CD14-positive monocyte (primary cell): Measurements from ENCODE around the gene RAB31. TPM values are rescaled to one million over a fixed set of nuclear protein-coding genes. Genes with fewer than 3 reads are reported as not detected.
"Not testable (repeated sequence)": the region's sequence is repeated elsewhere in the genome, so short reads cannot be mapped to it uniquely, and the experiment has no call there.

Source experiments
- DNase-seq, 3 donors: peaks; one replicate each; pipeline ENCODE4 v3.0.0-alpha.2; 2011 to 2022
- H2AFZ ChIP-seq: 2 replicates; pipeline ENCODE4 v1.6.0; 2012; ENCODE audit warnings: mild to moderate bottlenecking, low read depth, low read length, inconsistent platforms; ENCODE audit not compliant: insufficient read depth, poor library complexity, severe bottlenecking
- H3K27ac ChIP-seq, 2 donors: 1 replicate in 1 of 2; 2 replicates in 1 of 2; pipeline ENCODE4 v1.5.1; 2012 to 2013; ENCODE audit warnings: low read length in 2 of 2, control low read depth in 1 of 2, inconsistent platforms in 1 of 2, low read depth in 1 of 2, mild to moderate bottlenecking in 1 of 2
- H3K27me3 ChIP-seq, 2 donors: one replicate each; pipeline versions ENCODE4 v1.6.0 to v1.6.1; 2011 to 2013; ENCODE audit warnings: low read length in 2 of 2; ENCODE audit not compliant: control insufficient read depth in 2 of 2, insufficient read depth in 2 of 2
- H3K36me3 ChIP-seq, 2 donors: replicated peaks in 1 of 2; 1 replicate in 1 of 2; 2 replicates in 1 of 2; pipeline versions ENCODE4 v1.5.1 to v1.6.1; 2012 to 2013; ENCODE audit warnings: low read length in 2 of 2, control low read depth in 1 of 2, inconsistent platforms in 1 of 2, mild to moderate bottlenecking in 1 of 2; ENCODE audit not compliant: insufficient read depth in 2 of 2, control insufficient read depth in 1 of 2
- H3K4me1 ChIP-seq, 2 donors: 1 replicate in 1 of 2; 2 replicates in 1 of 2; pipeline versions ENCODE4 v1.5.1 to v1.6.1; 2012 to 2013; ENCODE audit warnings: low read length in 2 of 2, control low read depth in 1 of 2, inconsistent platforms in 1 of 2, mild to moderate bottlenecking in 1 of 2, moderate library complexity in 1 of 2; ENCODE audit not compliant: insufficient read depth in 2 of 2, control insufficient read depth in 1 of 2
- H3K4me2 ChIP-seq: replicated peaks from 2 replicates; pipeline ENCODE3; 2012; ENCODE audit warnings: low read length, moderate library complexity, mild to moderate bottlenecking; ENCODE audit not compliant: poor library complexity, severe bottlenecking; ENCODE audit errors: extremely low read depth
- H3K4me3 ChIP-seq, 3 experiments: fragments of 200-600 bp in 1 of 3; sonication (generic) in 1 of 3; replicated peaks in 1 of 3; 1 replicate in 2 of 3; 2 replicates in 1 of 3; pipeline ENCODE4 v1.5.1; 2011 to 2013; ENCODE audit warnings: low read length in 3 of 3, mild to moderate bottlenecking in 3 of 3, control low read depth in 2 of 3, low read depth in 2 of 3, inconsistent platforms in 1 of 3, moderate library complexity in 1 of 3
- H3K79me2 ChIP-seq: 2 replicates; pipeline ENCODE4 v1.6.0; 2012; ENCODE audit warnings: mild to moderate bottlenecking, control low read depth, inconsistent platforms, low read length, moderate library complexity; ENCODE audit not compliant: insufficient read depth
- H3K9ac ChIP-seq: 2 replicates; pipeline ENCODE4 v1.6.0; 2017; ENCODE audit warnings: low read length, mild to moderate bottlenecking; ENCODE audit not compliant: insufficient read depth, poor library complexity, severe bottlenecking
- H3K9me3 ChIP-seq, 2 donors: replicated peaks in 1 of 2; 1 replicate in 1 of 2; 2 replicates in 1 of 2; pipeline versions ENCODE4 v1.5.1 to v1.6.1; 2012 to 2013; ENCODE audit warnings: low read length in 2 of 2, control low read depth in 1 of 2; ENCODE audit not compliant: control insufficient read depth in 1 of 2, insufficient read depth in 1 of 2
- H4K20me1 ChIP-seq: 2 replicates; pipeline ENCODE4 v1.6.0; 2012; ENCODE audit warnings: mild to moderate bottlenecking, low read length, control low read depth, moderate library complexity; ENCODE audit not compliant: insufficient read depth
- H3K27ac Mint-ChIP-seq, 7 donors: one replicate each; pipeline ENCODE4 v1.8.0; 2020; ENCODE audit warnings: mild to moderate bottlenecking in 7 of 7, mixed read lengths in 7 of 7, moderate library complexity in 6 of 7, inconsistent platforms in 2 of 7
- H3K27me3 Mint-ChIP-seq, 3 donors: one replicate each; pipeline ENCODE4 v1.8.0; 2021 to 2022; ENCODE audit warnings: low read depth in 3 of 3, mild to moderate bottlenecking in 3 of 3, mixed read lengths in 3 of 3, moderate library complexity in 3 of 3, inconsistent platforms in 1 of 3
- H3K36me3 Mint-ChIP-seq, 2 donors: one replicate each; pipeline ENCODE4 v1.8.0; 2020; ENCODE audit warnings: mixed read lengths in 2 of 2, inconsistent platforms in 1 of 2, mild to moderate bottlenecking in 1 of 2
- H3K4me1 Mint-ChIP-seq: one replicate; pipeline ENCODE4 v1.8.0; 2020; ENCODE audit warnings: mild to moderate bottlenecking, mixed read lengths
- H3K4me3 Mint-ChIP-seq, 2 donors: one replicate each; pipeline ENCODE4 v1.8.0; 2020; ENCODE audit warnings: mild to moderate bottlenecking in 2 of 2, mixed read lengths in 2 of 2, moderate library complexity in 1 of 2
- H3K9me3 Mint-ChIP-seq, 7 donors: one replicate each; pipeline ENCODE4 v1.8.0; 2020 to 2022; ENCODE audit warnings: mixed read lengths in 7 of 7, mild to moderate bottlenecking in 6 of 7, moderate library complexity in 6 of 7, inconsistent platforms in 2 of 7
- CTCF ChIP-seq: fragments of 200-600 bp; IDR thresholded peaks from one replicate; pipeline ENCODE4 v1.8.0; 2022; ENCODE audit warnings: antibody characterized with exemption, mild to moderate bottlenecking
- WGBS: methylation state at CpG from one replicate; pipeline ENCODE4 v1.1.5; 2013; ENCODE audit warnings: missing lambda C conversion rate; ENCODE audit not compliant: insufficient coverage; 5-methylcytosine and 5-hydroxymethylcytosine counted together
- intact Hi-C, 2 donors: fragments of 100-400 bp; cut with micrococcal nuclease; formaldehyde crosslinking; loops; one replicate each; pipeline versions ENCODE4 v1.15.0 to v1.15.1; 2023
- polyA plus RNA-seq, 3 donors: library from polyadenylated mRNA; depleted of rRNA in 1 of 3; unstranded in 2 of 3; stranded (reverse) in 1 of 3; fragments of 300-500 nt in 2 of 3; fragments of >200 nt in 1 of 3; fragmentation: Illumina TruSeq in 2 of 3; gene quantifications; 1 replicate in 2 of 3; 2 replicates in 1 of 3; pipeline ENCODE4 v1.2.3, GENCODE V29; 2012 to 2021

Gene RAB31
- polyA plus RNA-seq, 3 donors: 106 to 367 (median 348) TPM

- no peak overlapping the region for H2AFZ ChIP-seq
- no peak for DNase-seq
- no peaks in the 10 kb centered on the region for H3K79me2 ChIP-seq
- H3K4me1 ChIP-seq: no peaks in the 10 kb centered on the region
- no peak overlapping the region for H3K4me2 ChIP-seq
- no peaks in the 10 kb centered on the region for H3K27me3 ChIP-seq
- Mint-ChIP-seq H3K27ac (no peak overlapping the region), H3K36me3 (no peaks in the 10 kb centered on the region), H3K27me3 (peaks cover 2 to 8% (median 6%) of the 10 kb centered on the region in 3 donors), H3K4me3 (no peak overlapping the region), H3K4me1 (no peaks in the 10 kb centered on the region), H3K9me3 (peaks cover 0 to 10% (median 2%) of the 10 kb centered on the region in 7 donors)
- no peak for TF ChIP-seq CTCF
- intact Hi-C loops: no loop called here
- H4K20me1 ChIP-seq: no peaks in the 10 kb centered on the region
- WGBS: no CpG with 5 or more reads among the region's 1 CpG
- no peak overlapping the region for H3K9ac ChIP-seq
- no peaks in the 10 kb centered on the region for H3K36me3 ChIP-seq
- no peak overlapping the region for H3K27ac ChIP-seq
- no peak overlapping the region for H3K4me3 ChIP-seq
- no peaks in the 10 kb centered on the region for H3K9me3 ChIP-seq
Measured at GRCh38 chr18:9890957-9891356, 182.9 kb downstream of the RAB31 start.

GRCh38 chr18:9891515-9891914 lies 183.4 kb downstream of the RAB31 start:
- H3K4me1 Mint-ChIP-seq, H3K27ac ChIP-seq, H3K4me2 ChIP-seq, H3K27me3 Mint-ChIP-seq, H2AFZ ChIP-seq, H3K27ac Mint-ChIP-seq, intact Hi-C loops, H3K9ac ChIP-seq, H3K9me3 Mint-ChIP-seq, H3K36me3 Mint-ChIP-seq, DNase-seq, H3K4me3 Mint-ChIP-seq, H4K20me1 ChIP-seq, H3K27me3 ChIP-seq, H3K9me3 ChIP-seq, H3K36me3 ChIP-seq, H3K79me2 ChIP-seq, H3K4me1 ChIP-seq, H3K4me3 ChIP-seq: not testable (repeated sequence)
- 93% methylated on average over 2 of the region's 4 CpGs for whole genome bisulfite sequencing
